EL (cell line): ENCODE results near the gene PCTP.

Source experiments
- DNase-seq: peaks from one replicate; pipeline ENCODE4 v3.0.0-alpha.2; 2016

PCTP gene

GRCh38 chr17:55750750-55751657 lies at the start of gene PCTP:
Gene PCTP, plus strand, starts transcription at chr17:55751051. Its CDS starts 53 bp downstream, at chr17:55751104.
- peak; percentile 95 for DNase-seq

DNA sequence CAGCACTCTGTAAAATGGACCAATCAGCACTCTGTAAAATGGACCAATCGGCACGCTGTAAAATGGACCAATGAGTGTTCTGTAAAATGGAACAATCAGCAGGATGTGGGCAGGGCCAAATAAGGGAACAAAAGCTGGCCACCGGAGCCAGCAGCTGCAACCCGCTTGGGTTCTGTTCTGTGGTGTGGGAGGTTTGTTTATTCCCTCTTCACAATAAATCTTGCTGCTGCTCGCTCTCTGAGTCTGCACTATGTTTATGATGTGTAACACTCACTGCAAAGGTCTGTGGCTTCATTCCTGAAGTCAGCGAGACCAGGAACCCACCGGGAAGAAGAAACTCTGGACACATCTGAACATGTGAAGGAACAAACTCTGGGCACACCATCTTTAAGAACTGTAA lies 48.7 kb upstream of the PCTP start:
- DNase-seq = no peak

DNA sequence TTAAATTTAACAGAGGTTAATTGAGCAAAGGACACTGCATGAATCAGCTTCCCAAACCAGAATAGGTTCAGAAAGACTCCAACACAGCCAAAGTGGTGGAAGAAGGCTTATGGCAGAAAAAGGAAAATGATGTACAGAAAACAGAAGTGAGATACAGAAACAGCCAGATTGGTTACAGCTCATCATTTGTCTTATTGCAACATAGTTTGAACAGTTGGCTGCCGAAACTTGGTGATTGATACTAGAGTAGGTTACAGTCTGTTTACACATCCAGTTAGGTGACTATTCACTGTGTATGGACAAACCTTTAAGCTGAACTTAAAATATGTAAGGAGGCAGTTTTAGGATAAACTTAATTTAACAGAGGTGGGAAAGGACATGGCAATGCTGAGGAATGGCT lies 46.5 kb upstream of the PCTP start:
- no peak for DNase-seq

DNA sequence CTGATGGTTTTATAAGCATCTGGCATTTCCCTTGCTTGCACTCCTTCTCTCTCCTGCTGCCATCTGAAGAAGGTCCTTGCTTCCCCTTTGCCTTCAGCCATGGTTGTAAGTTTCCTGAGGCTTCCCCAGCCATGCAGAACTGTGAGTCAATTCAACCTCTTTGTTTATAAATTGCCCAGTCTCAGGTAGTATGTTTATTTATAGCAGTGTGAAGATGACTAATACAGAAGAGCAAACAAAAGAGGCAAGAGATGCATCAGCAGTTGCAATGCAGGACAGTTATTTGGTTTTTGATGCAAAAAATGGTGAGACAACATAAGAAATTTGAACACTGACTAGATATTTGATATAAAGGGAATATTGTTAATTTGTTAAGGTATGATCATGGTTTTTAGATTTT lies 45.0 kb upstream of the PCTP start:
- no peak for DNase-seq

GRCh38 chr17:55706808-55707773 lies 43.8 kb upstream of the PCTP start:
- DNase-seq = no peak

DNA sequence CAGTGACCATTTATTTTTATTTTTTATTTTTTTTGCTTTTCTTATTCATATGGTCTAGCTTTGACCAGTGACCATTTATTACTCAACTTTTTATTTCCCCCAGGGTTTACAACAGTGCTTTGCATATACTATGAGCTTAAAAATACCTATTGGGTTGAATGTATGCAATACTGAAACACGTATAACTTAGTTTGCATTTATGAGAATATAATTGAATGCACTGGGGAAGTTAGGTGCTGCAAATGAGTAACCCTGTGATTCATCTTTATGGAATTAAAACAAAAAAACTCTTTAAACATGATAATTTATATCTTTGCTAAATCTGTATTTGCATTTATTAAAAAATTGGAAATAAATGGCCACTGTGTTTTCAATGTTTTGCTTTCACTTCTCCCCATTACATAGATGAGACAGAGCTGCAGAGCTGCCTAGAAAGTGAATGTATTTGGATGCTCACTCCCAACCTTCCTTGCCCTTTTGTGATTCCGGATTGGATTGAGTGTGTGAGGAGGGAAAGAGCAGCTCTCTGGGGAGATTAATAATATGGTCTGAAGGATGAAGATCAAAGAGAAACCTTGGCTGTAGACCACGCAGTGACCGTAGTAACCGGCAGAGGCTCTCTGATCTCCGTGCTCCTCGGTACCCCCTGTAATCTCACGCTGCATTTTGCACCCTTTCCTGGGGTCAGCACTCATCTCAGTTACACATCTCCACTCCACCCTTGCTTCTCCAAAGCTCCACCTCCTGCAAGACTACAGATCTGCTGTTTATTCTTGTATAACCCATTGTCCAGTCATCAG lies 42.5 kb upstream of the PCTP start:
- no peak for DNase-seq

DNA sequence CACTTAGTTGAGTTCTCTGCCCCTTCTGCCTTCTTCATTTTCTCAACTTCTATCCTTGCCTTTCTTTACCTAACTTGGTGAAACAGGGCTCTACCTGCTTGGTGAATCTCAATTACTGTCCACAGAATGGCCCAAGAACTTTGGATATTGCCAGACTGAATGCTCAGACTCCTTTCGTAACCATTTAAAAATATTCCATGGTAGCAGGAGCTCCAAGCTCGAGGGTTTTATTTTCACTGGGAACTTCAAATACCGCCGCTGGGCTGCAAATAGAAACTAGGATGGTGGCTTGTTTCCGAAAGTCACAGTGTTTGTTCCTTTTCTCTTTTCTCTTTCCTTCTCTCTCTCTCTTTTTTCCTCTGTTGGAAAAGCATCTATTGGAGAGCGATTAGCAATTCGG lies 41.4 kb upstream of the PCTP start:
- no peak for DNase-seq

DNA sequence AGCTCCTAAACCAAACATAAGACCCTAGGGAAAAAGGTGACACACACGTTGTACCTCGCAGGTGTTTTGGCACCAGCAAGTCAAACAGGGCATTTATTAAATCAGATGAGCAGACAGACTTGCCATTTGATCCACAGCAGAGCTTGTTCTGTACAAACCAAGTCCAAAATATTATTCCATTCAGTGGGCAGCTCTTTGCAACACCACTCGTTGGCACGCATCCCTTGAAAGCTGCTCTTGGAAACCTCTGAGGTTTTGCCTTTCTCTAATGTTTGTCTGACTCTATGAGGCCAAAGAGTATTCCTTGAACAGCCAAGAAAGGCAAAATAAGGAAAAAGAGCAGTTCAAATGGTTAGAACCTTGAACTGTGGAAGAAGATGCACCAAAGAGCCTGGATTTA lies 40.9 kb upstream of the PCTP start:
- DNase-seq = no peak

- no peak for DNase-seq
Observed at GRCh38 chr17:55710410-55710809, 40.4 kb upstream of the PCTP start.

GRCh38 chr17:55710829-55711496 lies 39.9 kb upstream of the PCTP start:
- no peak for DNase-seq

DNA sequence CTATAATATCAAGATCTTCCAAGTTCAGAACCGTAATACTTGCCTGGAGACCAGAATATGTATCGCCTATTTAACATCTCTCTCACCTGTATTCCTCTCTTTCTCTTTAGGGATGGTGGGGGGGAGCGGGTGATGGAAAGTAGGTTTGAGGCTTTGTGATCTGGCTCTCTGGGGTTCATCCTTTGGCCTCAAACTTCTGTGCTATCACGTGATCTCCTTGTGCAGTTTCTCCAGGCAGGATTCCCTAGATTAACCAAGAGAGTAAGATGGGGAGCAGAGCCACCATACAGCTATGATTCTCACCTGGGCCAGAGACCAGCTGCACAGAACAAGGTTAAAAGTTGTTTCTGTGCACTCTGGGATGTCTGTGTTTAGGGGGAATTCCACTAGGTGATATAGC lies 33.4 kb upstream of the PCTP start:
- DNase-seq = no peak

DNA sequence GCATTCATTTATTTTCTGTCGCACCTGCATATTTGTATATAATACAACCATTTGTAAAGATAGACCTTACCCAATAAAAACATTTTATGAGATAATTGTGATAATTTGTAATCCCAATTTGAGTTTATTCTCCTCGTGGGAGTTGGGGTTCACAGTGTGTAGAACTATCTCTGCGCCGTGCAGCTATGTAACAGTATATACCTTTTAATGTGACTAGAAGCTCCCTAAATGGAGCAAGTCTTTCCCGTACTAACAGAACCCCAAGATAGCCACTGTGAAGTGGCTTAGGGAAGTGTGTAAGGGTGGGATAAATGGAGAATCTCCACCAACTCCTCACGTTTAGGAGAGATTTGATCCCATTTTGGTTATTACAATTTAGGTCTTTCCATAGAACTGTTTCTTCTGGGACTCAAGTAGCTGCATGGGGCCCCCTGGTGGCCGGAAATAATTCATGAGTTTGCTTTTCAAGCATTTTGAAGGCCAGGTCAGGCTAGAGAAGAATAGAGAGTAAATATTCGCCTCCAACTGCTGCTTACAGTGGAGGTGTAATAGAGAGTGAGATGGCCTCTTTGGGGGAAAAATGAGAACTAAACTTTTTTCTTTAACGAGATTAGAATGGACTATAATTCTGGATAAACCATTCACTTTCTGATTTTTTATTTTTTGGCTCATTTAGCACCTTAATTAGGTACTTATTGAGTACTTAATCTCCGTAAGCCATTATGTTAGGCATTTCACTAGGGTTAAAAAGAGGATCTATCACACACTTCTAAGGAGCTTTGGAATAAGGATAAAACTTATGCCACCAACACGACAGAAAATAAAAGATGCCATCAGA lies 32.7 kb upstream of the PCTP start:
- peak; percentile 65 for DNase-seq

- no peak for DNase-seq
Observed at GRCh38 chr17:55720919-55721836, 29.7 kb upstream of the PCTP start.

- no peak for DNase-seq
Observed at GRCh38 chr17:55722016-55722736, 28.7 kb upstream of the PCTP start.

DNA sequence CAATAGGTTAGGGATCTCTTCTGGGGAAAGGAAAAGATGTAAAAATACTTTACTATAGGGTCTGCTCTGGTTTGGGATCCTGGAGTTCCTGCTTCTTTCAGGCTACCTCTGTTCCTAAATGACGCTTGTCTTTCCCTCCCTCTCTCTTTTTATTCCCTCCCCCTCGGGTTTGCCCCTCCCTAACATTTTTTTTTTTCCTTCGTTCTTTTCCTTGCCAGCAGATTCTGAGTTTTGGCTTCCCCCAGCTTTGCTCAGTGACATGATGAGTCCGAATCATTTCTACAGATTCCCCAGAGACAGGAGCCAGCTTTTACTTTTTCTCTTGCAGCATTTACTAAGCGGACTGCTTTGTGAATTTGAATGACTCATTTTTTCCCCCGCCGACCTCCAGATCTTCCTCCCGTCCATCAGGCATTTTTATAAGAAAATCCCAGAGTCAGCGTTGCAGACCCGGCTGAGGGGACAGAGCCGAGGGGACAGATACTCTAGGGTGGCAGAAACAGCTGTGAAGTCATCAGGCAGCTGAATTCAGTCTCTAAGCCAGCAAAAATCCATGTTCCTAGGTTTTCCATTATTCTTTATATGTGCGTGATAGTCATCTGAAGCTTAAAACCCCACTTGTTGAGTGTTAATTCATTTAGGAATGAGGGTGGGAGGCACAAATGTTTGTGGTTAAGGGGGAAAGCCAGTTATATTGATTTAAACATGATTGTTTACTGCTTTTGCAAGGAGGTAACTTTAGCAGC lies 27.9 kb upstream of the PCTP start, which contains the start of gene TMEM100:
TSS of gene TMEM100 (minus strand) at position 123 of the 746 bp plus-strand sequence. CDS start 1,794 bp downstream, outside the sequence.
- DNase-seq = peak; percentile 59

DNA sequence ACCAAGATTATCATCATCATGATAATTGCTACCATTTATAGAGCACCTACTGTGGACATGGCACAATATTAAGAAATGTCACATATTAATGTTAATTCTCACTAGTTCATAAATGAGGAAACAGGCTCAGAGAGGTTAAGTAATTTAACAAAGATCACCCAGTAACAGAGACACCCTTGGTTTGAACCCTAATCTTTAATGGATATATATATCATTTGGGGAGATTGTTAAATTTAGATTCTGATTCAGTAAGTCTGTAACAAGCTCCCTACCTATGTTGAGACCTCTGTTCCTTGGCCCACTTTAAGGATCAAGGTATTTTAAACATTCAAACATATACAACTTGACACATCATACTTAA lies 27.4 kb upstream of the PCTP start:
- no peak for DNase-seq

DNA sequence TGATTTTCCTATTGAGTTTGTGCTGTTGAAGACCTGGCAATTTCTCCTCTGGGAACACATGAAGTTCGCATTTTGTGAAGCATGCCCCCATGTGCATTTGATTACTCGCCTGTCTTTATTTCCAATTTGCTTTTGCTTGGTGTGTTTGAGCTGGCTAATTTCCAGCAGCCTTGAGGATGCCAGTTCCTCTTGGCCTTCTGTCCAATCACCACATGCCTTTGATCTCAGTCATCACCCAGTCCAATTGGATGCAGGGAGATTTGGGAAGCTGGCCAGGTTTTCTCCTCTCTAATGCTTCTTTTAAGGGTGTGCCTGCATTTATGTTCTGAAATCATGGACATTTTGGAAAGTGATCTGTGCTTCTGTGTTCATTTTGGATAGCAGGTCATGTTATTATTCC lies 24.4 kb upstream of the PCTP start:
- DNase-seq = peak; percentile 92

GRCh38 chr17:55727275-55727674 lies 23.6 kb upstream of the PCTP start:
- DNase-seq = no peak

GRCh38 chr17:55727920-55728319 lies 22.9 kb upstream of the PCTP start:
- DNase-seq = no peak
